Kidney (tissue), 14 donors: ENCODE results near the gene RAMACL. TPM values are rescaled to one million over a fixed set of nuclear protein-coding genes. Genes with fewer than 3 reads are reported as not detected.
A peak's percentile ranks its signal among the peaks of the same experiment; 100 is the strongest.

Experiments
- DNase-seq, 5 donors: peaks; one replicate each; pipeline ENCODE4 v3.0.0-alpha.2; 2013 to 2020
- FAIRE-seq: peaks from 2 replicates; lab custom pipeline; 2012; peaks lifted over from hg19 to GRCh38; lab: Jason Lieb, UNC
- H3K27ac ChIP-seq, 2 donors: one replicate each; pipeline ENCODE4 v1.7.0; 2013; ENCODE audit warnings: low read depth in 2 of 2, low read length in 2 of 2, inconsistent platforms in 1 of 2
- H3K27me3 ChIP-seq: one replicate; pipeline ENCODE4 v1.7.1; 2013; ENCODE audit warnings: low read length, inconsistent platforms; ENCODE audit not compliant: control insufficient read depth, insufficient read depth
- H3K36me3 ChIP-seq, 3 donors: one replicate each; pipeline versions ENCODE4 v1.7.0 to v1.7.1; 2013; ENCODE audit warnings: low read length in 3 of 3, control low read depth in 1 of 3, inconsistent platforms in 1 of 3; ENCODE audit not compliant: insufficient read depth in 3 of 3, control insufficient read depth in 2 of 3
- H3K4me1 ChIP-seq, 3 donors: one replicate each; pipeline versions ENCODE4 v1.7.0 to v1.7.1; 2013; ENCODE audit warnings: low read length in 3 of 3, inconsistent platforms in 1 of 3, low read depth in 1 of 3; ENCODE audit not compliant: control insufficient read depth in 2 of 3, insufficient read depth in 2 of 3
- H3K4me3 ChIP-seq, 3 donors: one replicate each; pipeline versions ENCODE4 v1.7.0 to v1.8.1; 2013; ENCODE audit warnings: low read length in 3 of 3, control low read depth in 1 of 3, inconsistent platforms in 1 of 3
- H3K9ac ChIP-seq, 3 donors: one replicate each; pipeline versions ENCODE4 v1.7.0 to v1.7.1; 2013; ENCODE audit warnings: low read length in 3 of 3, control low read depth in 1 of 3, inconsistent platforms in 1 of 3
- H3K9me3 ChIP-seq, 3 donors: one replicate each; pipeline versions ENCODE4 v1.7.0 to v1.7.1; 2013; ENCODE audit warnings: low read length in 3 of 3, control low read depth in 1 of 3, inconsistent platforms in 1 of 3; ENCODE audit not compliant: control insufficient read depth in 2 of 3, insufficient read depth in 1 of 3
- intact Hi-C: fragments of 100-400 bp; cut with DNase I; formaldehyde crosslinking; loops from one replicate; pipeline ENCODE4 v1.11.1; 2022
- polyA plus RNA-seq: library from polyadenylated mRNA; stranded (reverse); fragments of 350-450 nt; fragmentation: Illumina TruSeq; extraction: RNeasy Lipid Tissue Mini Kit (QIAGEN cat#74804); gene quantifications from one replicate; pipeline ENCODE4 v1.2.3, GENCODE V29; 2014; ENCODE audit warnings: low read depth, low replicate concordance; ENCODE audit not compliant: insufficient read depth
- total RNA-seq: library from RNA; stranded (reverse); fragmentation: NEBNext Ultra II Directional; extraction: Animal tissue kit (Norgen Biotek cat#: 25700); gene quantifications from one replicate; pipeline ENCODE4 v1.2.1, GENCODE V29; 2021
- TF ChIP-seq, protein P1 (sequence below): IDR thresholded peaks from 3 replicates; pipeline ENCODE4 v1.5.1; 2012; ENCODE audit warnings: mild to moderate bottlenecking, moderate library complexity, borderline replicate concordance; ENCODE audit not compliant: insufficient read depth; ENCODE audit errors: extremely low read depth
- donor health status: control.
- donor health status: control.
- donor health status: control.
- donor health status: control.
- donor health status: control.
- donor health status: DM: yes; HTN: yes; CAD: no.
- donor health status: Normal renal cell carcinoma (clear cell type).

Gene RAMACL
- total and polyA plus RNA-seq, 2 donors from 2014 or later, result 1.9 TPM; not detected in 1

DNA sequence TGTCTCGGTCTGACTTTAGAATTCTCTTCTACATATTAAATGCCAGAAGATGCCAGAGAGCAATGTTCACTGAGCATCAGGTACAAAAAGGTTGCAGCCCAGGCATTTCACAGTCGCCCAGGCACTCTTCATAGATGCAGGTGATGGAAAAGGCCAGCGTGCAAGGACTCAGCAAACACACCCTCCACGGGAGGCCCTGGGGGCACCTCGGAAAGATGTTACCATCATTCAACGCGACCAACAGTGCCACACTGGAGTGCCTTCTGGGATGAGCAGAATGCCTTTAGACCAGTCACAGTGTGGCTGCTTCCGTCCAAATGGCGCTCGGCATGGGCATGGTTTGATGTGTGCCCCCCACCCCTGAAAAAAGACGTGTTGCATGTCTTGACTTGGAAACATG lies 4.5 kb upstream of the RAMACL start:
- FAIRE-seq (no peak), DNase-seq (no peak)
- TF ChIP-seq, protein P1, sequence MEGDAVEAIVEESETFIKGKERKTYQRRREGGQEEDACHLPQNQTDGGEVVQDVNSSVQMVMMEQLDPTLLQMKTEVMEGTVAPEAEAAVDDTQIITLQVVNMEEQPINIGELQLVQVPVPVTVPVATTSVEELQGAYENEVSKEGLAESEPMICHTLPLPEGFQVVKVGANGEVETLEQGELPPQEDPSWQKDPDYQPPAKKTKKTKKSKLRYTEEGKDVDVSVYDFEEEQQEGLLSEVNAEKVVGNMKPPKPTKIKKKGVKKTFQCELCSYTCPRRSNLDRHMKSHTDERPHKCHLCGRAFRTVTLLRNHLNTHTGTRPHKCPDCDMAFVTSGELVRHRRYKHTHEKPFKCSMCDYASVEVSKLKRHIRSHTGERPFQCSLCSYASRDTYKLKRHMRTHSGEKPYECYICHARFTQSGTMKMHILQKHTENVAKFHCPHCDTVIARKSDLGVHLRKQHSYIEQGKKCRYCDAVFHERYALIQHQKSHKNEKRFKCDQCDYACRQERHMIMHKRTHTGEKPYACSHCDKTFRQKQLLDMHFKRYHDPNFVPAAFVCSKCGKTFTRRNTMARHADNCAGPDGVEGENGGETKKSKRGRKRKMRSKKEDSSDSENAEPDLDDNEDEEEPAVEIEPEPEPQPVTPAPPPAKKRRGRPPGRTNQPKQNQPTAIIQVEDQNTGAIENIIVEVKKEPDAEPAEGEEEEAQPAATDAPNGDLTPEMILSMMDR, result no peak
- Histone ChIP-seq H3K27ac (no peak overlapping the region), H3K4me1 (peaks cover 0 to 13% (median 9%) of the 10 kb centered on the region in 3 donors), H3K9me3 (no peaks in the 10 kb centered on the region), H3K4me3 (no peak overlapping the region), H3K36me3 (no peaks in the 10 kb centered on the region), H3K27me3 (no peaks in the 10 kb centered on the region), H3K9ac (no peak overlapping the region)
- intact Hi-C loops, result no loop called here

DNA sequence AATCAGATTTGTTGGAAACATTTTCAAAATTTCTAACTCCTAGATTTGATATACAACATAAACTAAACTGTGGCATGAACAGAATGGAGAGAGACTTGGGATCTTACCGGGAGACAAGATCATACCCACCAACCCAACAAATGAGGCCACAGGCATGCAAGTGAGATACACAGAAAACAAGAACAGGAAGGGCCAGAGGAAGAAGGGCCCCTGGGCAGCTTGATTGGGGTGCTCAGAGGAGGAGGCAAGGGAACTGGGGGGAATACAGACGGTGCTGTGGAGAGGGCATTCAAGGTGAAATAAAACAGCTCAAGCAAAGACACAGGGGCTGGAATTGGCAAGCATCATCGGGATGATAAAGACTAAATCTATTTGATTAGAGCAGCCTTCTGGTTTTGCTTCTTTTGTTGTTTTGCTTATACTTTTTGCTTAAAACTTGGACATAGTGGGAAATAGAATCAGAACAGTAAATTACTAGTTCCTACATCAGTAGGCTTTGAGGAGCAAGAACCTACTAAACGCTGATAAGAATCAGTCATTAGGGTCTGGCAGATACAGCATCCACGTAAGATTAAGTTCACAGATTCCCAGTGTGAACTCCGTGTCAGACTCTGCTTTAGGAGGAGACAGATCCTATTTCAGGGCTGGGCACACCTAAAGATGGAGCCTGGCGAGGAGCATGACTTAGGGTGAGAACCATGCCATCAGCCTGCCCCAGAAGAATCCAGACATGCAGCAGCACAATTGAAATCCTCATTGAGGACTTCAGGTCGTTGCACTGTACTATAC lies 3.5 kb upstream of the RAMACL start:
- no peaks in the 10 kb centered on the region for H3K36me3 ChIP-seq
- H3K9me3 ChIP-seq, result no peaks in the 10 kb centered on the region
- TF ChIP-seq, protein P1, result no peak
- H3K4me3 ChIP-seq, result no peak overlapping the region
- no peaks in the 10 kb centered on the region for H3K27me3 ChIP-seq
- FAIRE-seq (no peak), DNase-seq (peak in 1 of 5 donors; percentile 9)
- H3K9ac ChIP-seq, result no peak overlapping the region
- no peak overlapping the region for H3K27ac ChIP-seq
- H3K4me1 ChIP-seq, result peaks cover 0 to 13% (median 9%) of the 10 kb centered on the region in 3 donors
- intact Hi-C loops, result no loop called here

DNA sequence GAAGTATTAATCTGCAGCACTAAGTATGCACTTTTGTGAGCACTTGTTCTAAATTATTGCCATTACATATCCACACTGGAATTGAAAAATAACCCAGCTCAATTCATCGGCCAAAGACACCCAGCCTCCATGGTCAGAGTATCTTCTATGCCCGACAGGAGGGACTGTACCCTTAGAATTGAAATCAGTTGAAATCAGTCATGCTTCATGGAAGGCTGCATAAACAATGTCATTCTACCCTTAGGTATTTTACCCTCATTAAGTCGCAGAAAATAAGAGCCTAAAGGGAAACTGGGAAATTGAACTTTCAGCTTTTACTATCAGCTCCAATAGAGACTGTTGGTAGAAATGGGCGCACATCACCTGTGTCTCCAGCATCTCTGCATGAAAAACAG lies 2.9 kb upstream of the RAMACL start:
- H3K36me3 ChIP-seq, result no peaks in the 10 kb centered on the region
- TF ChIP-seq, protein P1, result no peak
- H3K9me3 ChIP-seq, result no peaks in the 10 kb centered on the region
- H3K27ac ChIP-seq, result no peak overlapping the region
- H3K4me3 ChIP-seq, result no peak overlapping the region
- H3K9ac ChIP-seq, result no peak overlapping the region
- no peaks in the 10 kb centered on the region for H3K27me3 ChIP-seq
- intact Hi-C loops, result no loop called here
- peaks cover 0 to 13% (median 9%) of the 10 kb centered on the region in 3 donors for H3K4me1 ChIP-seq
- FAIRE-seq, result no peak
- peak in 1 of 5 donors; percentile 49 for DNase-seq
